ENCODE results near the gene BIRC3.

DNA sequence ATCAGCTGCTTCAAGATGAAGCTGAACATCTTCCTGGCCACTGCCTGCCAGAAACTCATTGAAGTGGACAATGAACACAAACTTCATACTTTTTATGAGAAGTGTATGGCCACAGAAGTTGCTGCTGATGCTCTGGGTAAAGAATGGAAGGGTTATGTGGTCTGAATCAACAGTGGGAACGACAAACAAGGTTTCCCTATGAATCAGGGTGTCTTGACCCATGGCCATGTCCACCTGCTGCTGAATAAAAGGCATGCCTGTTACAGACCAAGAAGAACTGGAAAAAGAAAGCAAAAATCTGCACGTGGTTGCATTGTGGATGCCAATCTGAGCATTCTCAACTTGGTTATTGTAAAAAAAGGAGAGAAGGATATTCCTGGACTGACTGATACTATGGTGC, 22.2 kb upstream of the BIRC3 start:
- TF ChIP-seq CTCF (IDR thresholded peaks at IDR 0.05): no peak
- no peak for TF ChIP-seq POLR2A (IDR thresholded peaks at IDR 0.05; ENCODE audit: low read depth)
- TF ChIP-seq POLR2AphosphoS5 (IDR thresholded peaks at IDR 0.05): no peak
- TF ChIP-seq EP300 (IDR thresholded peaks at IDR 0.05): no peak
